Measurements from ENCODE around the gene EEPD1.

DNA sequence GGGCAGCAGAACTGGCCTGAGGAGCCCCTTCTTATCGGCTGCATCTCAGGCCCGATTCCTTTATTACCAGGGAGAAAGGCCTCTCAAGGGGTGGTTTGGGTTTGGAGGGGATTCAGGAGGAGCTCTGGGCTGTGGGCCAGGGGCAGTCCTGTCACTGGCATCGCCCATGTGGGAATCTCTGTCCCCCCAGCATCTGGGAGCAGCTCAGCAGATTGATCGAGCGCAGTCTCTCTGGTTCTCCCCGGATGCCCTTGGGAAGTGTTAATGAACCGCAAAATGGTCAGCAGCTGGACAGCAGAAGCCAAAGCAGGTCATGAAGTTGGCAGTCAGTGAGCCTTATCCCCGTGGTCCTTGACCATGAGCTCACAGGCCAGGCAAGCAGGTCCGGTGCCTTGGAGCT is 132.2 kb downstream of the EEPD1 start:
- TF ChIP-seq POLR2A (IDR thresholded peaks at IDR 0.05; ENCODE audit: low read depth, low read length) (no peak), EZH2 (IDR thresholded peaks at IDR 0.05; ENCODE audit: borderline replicate concordance, low read depth, low read length, severe bottlenecking) (no peak), MYC (IDR thresholded peaks at IDR 0.05; ENCODE audit: low read depth, low read length) (no peak), JUN (IDR thresholded peaks at IDR 0.05; ENCODE audit: borderline replicate concordance, insufficient read depth, insufficient read length, low read depth) (no peak), POLR2AphosphoS5 (IDR thresholded peaks at IDR 0.05; ENCODE audit: insufficient read depth, low read depth, low read length) (no peak)
- TF ChIP-seq, protein P1, sequence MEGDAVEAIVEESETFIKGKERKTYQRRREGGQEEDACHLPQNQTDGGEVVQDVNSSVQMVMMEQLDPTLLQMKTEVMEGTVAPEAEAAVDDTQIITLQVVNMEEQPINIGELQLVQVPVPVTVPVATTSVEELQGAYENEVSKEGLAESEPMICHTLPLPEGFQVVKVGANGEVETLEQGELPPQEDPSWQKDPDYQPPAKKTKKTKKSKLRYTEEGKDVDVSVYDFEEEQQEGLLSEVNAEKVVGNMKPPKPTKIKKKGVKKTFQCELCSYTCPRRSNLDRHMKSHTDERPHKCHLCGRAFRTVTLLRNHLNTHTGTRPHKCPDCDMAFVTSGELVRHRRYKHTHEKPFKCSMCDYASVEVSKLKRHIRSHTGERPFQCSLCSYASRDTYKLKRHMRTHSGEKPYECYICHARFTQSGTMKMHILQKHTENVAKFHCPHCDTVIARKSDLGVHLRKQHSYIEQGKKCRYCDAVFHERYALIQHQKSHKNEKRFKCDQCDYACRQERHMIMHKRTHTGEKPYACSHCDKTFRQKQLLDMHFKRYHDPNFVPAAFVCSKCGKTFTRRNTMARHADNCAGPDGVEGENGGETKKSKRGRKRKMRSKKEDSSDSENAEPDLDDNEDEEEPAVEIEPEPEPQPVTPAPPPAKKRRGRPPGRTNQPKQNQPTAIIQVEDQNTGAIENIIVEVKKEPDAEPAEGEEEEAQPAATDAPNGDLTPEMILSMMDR (IDR thresholded peaks at IDR 0.05; ENCODE audit: extremely low read depth in 1 of 2, insufficient read depth in 1 of 2, low read depth in 1 of 2, low read length in 2 of 2): no peak
- TF ChIP-seq, protein P2, sequence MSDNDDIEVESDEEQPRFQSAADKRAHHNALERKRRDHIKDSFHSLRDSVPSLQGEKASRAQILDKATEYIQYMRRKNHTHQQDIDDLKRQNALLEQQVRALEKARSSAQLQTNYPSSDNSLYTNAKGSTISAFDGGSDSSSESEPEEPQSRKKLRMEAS (IDR thresholded peaks at IDR 0.05; ENCODE audit: insufficient read depth, insufficient read length): no peak
